Measurements from ENCODE around the gene ATP6V0E2.
"Not testable (repeated sequence)": the region's sequence is repeated elsewhere in the genome, so short reads cannot be mapped to it uniquely, and the experiment has no call there.

Gene ATP6V0E2

GRCh38 chr7:149827089-149827981 is 46.4 kb upstream of the ATP6V0E2 start:
- no peak for TF ChIP-seq CTCF (IDR thresholded peaks at IDR 0.05; ENCODE audit: borderline replicate concordance, insufficient read depth, low read depth, low read length)
- no peak overlapping the region for H3K4me3 ChIP-seq (ENCODE audit: low read depth, low read length)

- H3K4me3 ChIP-seq (ENCODE audit: low read depth, low read length), result no peak overlapping the region
- TF ChIP-seq CTCF (IDR thresholded peaks at IDR 0.05; ENCODE audit: borderline replicate concordance, insufficient read depth, low read depth, low read length), result no peak
Measured at GRCh38 chr7:149828357-149829309, 45.1 kb upstream of the ATP6V0E2 start.

- H3K4me3 ChIP-seq (ENCODE audit: low read depth, low read length), result not testable (repeated sequence)
Measured at GRCh38 chr7:149830527-149830926, 43.2 kb upstream of the ATP6V0E2 start.

- no peak for TF ChIP-seq CTCF (IDR thresholded peaks at IDR 0.05; ENCODE audit: borderline replicate concordance, insufficient read depth, low read depth, low read length)
- H3K4me3 ChIP-seq (ENCODE audit: low read depth, low read length), result no peak overlapping the region
Measured at GRCh38 chr7:149830997-149831740, 42.6 kb upstream of the ATP6V0E2 start.

GRCh38 chr7:149831741-149832219 is 42.0 kb upstream of the ATP6V0E2 start:
- TF ChIP-seq CTCF (IDR thresholded peaks at IDR 0.05; ENCODE audit: borderline replicate concordance, insufficient read depth, low read depth, low read length), result no peak

GRCh38 chr7:149832332-149833041 is 41.3 kb upstream of the ATP6V0E2 start:
- H3K4me3 ChIP-seq (ENCODE audit: low read depth, low read length), result no peak overlapping the region
- TF ChIP-seq CTCF (IDR thresholded peaks at IDR 0.05; ENCODE audit: borderline replicate concordance, insufficient read depth, low read depth, low read length), result no peak

More at GRCh38 chr7:149831741-149832219, 42.0 kb upstream of the ATP6V0E2 start:
- H3K4me3 ChIP-seq (ENCODE audit: low read depth, low read length), result no peak overlapping the region
